Measurements from ENCODE around the gene PRKG1.
A peak's percentile ranks its signal among the peaks of the same experiment; 100 is the strongest.

PRKG1 gene

GRCh38 chr10:51074238-51075028 lies at the start of gene PRKG1:
PRKG1 (plus strand) TSS chr10:51074487.
- peak; percentile 1 for DNase-seq

- no peak for DNase-seq
These were observed 45.9 kb upstream of the PRKG1 start for GRCh38 chr10:51028420-51028819.

GRCh38 chr10:51029172-51029641 lies 45.1 kb upstream of the PRKG1 start:
- DNase-seq = no peak

GRCh38 chr10:51030480-51030879 lies 43.8 kb upstream of the PRKG1 start:
- no peak for DNase-seq

GRCh38 chr10:51031950-51032349 lies 42.3 kb upstream of the PRKG1 start:
- DNase-seq = no peak

GRCh38 chr10:51034769-51035168 lies 39.5 kb upstream of the PRKG1 start:
- DNase-seq = no peak

GRCh38 chr10:51035344-51035743 lies 38.9 kb upstream of the PRKG1 start:
- no peak for DNase-seq

- DNase-seq = no peak
These were observed 28.4 kb upstream of the PRKG1 start for GRCh38 chr10:51045871-51046270.

GRCh38 chr10:51046654-51047053 lies 27.6 kb upstream of the PRKG1 start:
- DNase-seq = no peak

- DNase-seq = no peak
These were observed 26.4 kb upstream of the PRKG1 start for GRCh38 chr10:51047857-51048256.

- no peak for DNase-seq
These were observed 25.5 kb upstream of the PRKG1 start for GRCh38 chr10:51048792-51049191.

GRCh38 chr10:51052163-51052562 lies 22.1 kb upstream of the PRKG1 start:
- DNase-seq = no peak

- no peak for DNase-seq
These were observed 16.4 kb upstream of the PRKG1 start for GRCh38 chr10:51057925-51058324.

- DNase-seq = no peak
These were observed 11.1 kb upstream of the PRKG1 start for GRCh38 chr10:51063166-51063565.

- no peak for DNase-seq
These were observed 10.4 kb upstream of the PRKG1 start for GRCh38 chr10:51063659-51064535.

- no peak for DNase-seq
These were observed 8.1 kb upstream of the PRKG1 start for GRCh38 chr10:51066231-51066630.

- DNase-seq = no peak
These were observed 2.1 kb upstream of the PRKG1 start for GRCh38 chr10:51072210-51072609.

GRCh38 chr10:51072921-51073434 lies 1.3 kb upstream of the PRKG1 start:
- DNase-seq = no peak

GRCh38 chr10:51073453-51074237 lies 642 bp upstream of the PRKG1 start:
- DNase-seq = no peak

GRCh38 chr10:51075043-51075872 lies 971 bp downstream of the PRKG1 start:
- no peak for DNase-seq

- DNase-seq = no peak
These were observed 1.6 kb downstream of the PRKG1 start for GRCh38 chr10:51075873-51076229.

GRCh38 chr10:51076299-51076841 lies 2.1 kb downstream of the PRKG1 start:
- DNase-seq = no peak

All from DMS79 treated with DMSO at 0.1 percent for 48 hours (cell line).